MM.1S (cell line): ENCODE measurements around the gene CYSRT1.
A peak's percentile ranks its signal among the peaks of the same experiment; 100 is the strongest.

ENCODE experiments used
- DNase-seq: peaks from one replicate; pipeline ENCODE4 v3.0.0-alpha.2; 2015
- H2AFZ ChIP-seq: fragments of 300-600 bp; sonication (generic); 2 replicates; pipeline ENCODE4 v1.6.0; 2016; ENCODE audit warnings: antibody characterized with exemption, low read length
- H3F3A ChIP-seq: fragments of 300-600 bp; sonication (generic); 2 replicates; pipeline ENCODE4 v1.6.1; 2016; ENCODE audit warnings: mild to moderate bottlenecking, antibody characterized with exemption, low read length, moderate library complexity, mixed read lengths; ENCODE audit not compliant: insufficient read depth
- H3K27ac ChIP-seq: fragments of 300-600 bp; sonication (generic); 2 replicates; pipeline ENCODE4 v1.5.1; 2016; ENCODE audit warnings: mild to moderate bottlenecking, low read length
- H3K27me3 ChIP-seq: fragments of 300-600 bp; sonication (generic); replicated peaks from 2 replicates; pipeline ENCODE4 v1.6.0; 2016; ENCODE audit warnings: low read length; ENCODE audit not compliant: insufficient read depth
- H3K36me3 ChIP-seq: fragments of 300-600 bp; sonication (generic); replicated peaks from 2 replicates; pipeline ENCODE4 v1.6.1; 2016; ENCODE audit warnings: mild to moderate bottlenecking, low read length, mixed read lengths; ENCODE audit not compliant: insufficient read depth
- H3K4me1 ChIP-seq: fragments of 300-600 bp; sonication (generic); 2 replicates; pipeline ENCODE4 v1.6.1; 2016; ENCODE audit warnings: low read length, mixed read lengths
- H3K4me2 ChIP-seq: fragments of 300-600 bp; sonication (generic); 2 replicates; pipeline ENCODE4 v1.6.0; 2016; ENCODE audit warnings: low read depth, low read length
- H3K4me3 ChIP-seq: fragments of 300-600 bp; sonication (generic); 2 replicates; pipeline ENCODE4 v1.5.1; 2016; ENCODE audit warnings: low read length, mixed read lengths
- H3K79me2 ChIP-seq: fragments of 300-600 bp; sonication (generic); 2 replicates; pipeline ENCODE4 v1.6.1; 2016; ENCODE audit warnings: mixed run types, low read length, mixed read lengths
- H3K9ac ChIP-seq: fragments of 300-600 bp; sonication (generic); 2 replicates; pipeline ENCODE4 v1.6.1; 2016; ENCODE audit warnings: low read length, mixed read lengths
- H3K9me2 ChIP-seq: fragments of 300-600 bp; sonication (generic); replicated peaks from 2 replicates; pipeline ENCODE4 v1.6.1; 2016; ENCODE audit warnings: mild to moderate bottlenecking, low read length, mixed read lengths; ENCODE audit not compliant: insufficient read depth
- H3K9me3 ChIP-seq: fragments of 300-600 bp; sonication (generic); replicated peaks from 2 replicates; pipeline ENCODE4 v1.6.1; 2016; ENCODE audit warnings: mild to moderate bottlenecking, low read length, mixed read lengths; ENCODE audit not compliant: insufficient read depth
- H4K20me1 ChIP-seq: fragments of 300-600 bp; sonication (generic); 2 replicates; pipeline ENCODE4 v1.6.1; 2016; ENCODE audit warnings: mild to moderate bottlenecking, low read length, moderate library complexity, mixed read lengths; ENCODE audit not compliant: insufficient read depth
- CTCF ChIP-seq: fragments of 300-600 bp; sonication (generic); IDR thresholded peaks from 2 replicates; pipeline ENCODE4 v1.5.1; 2016; ENCODE audit warnings: antibody characterized with exemption, low read length, mixed read lengths
- EZH2 ChIP-seq: fragments of 300-600 bp; sonication (generic); optimal IDR thresholded peaks from 2 replicates; pipeline ENCODE3; 2017; ENCODE audit warnings: low read depth, mild to moderate bottlenecking, antibody characterized with exemption, low read length, mixed read lengths
- EZH2phosphoT487 ChIP-seq: fragments of 300-600 bp; sonication (generic); IDR thresholded peaks from 2 replicates; pipeline ENCODE4 v1.6.1; 2018; ENCODE audit warnings: antibody characterized with exemption, low read length

The CYSRT1 gene

GRCh38 chr9:137199411-137200121 is 25.4 kb upstream of the CYSRT1 start:
- H3K9ac ChIP-seq = peak overlapping the region; percentile 28; the same call in 1 of the 2 replicates
- peaks cover 13% of the 10 kb centered on the region for H3K4me1 ChIP-seq
- H3K79me2 ChIP-seq = peaks cover 25% of the 10 kb centered on the region
- peak overlapping the region; percentile 37; the same call in 1 of the 2 replicates for H3K4me3 ChIP-seq
- no peaks in the 10 kb centered on the region for H3K36me3 ChIP-seq
- H2AFZ ChIP-seq = no peak overlapping the region
- no peaks in the 10 kb centered on the region for H3K9me3 ChIP-seq
- peaks cover 10% of the 10 kb centered on the region; the same call in 1 of the 2 replicates for H3F3A ChIP-seq
- no peaks in the 10 kb centered on the region for H3K9me2 ChIP-seq
- H3K27ac ChIP-seq = no peak overlapping the region
- H4K20me1 ChIP-seq = no peaks in the 10 kb centered on the region
- TF ChIP-seq CTCF = no peak
- no peak for TF ChIP-seq EZH2
- TF ChIP-seq EZH2phosphoT487 = no peak
- peak overlapping the region; percentile 57 for H3K4me2 ChIP-seq
- DNase-seq = no peak
- H3K27me3 ChIP-seq = no peaks in the 10 kb centered on the region

- H2AFZ ChIP-seq = peak within 1 kb of the TSS; percentile 79
- peak within 1 kb of the TSS; percentile 92 for H3K4me3 ChIP-seq
- no peaks in the 10 kb centered on the region for H4K20me1 ChIP-seq
- H3K4me1 ChIP-seq = peaks cover 16% of the 10 kb centered on the region
- DNase-seq = peak; percentile 100
- no peaks in the 10 kb centered on the region for H3K9me3 ChIP-seq
- peaks cover 14% of the 10 kb centered on the region; the same call in 1 of the 2 replicates for H3F3A ChIP-seq
- H3K4me2 ChIP-seq = peak within 1 kb of the TSS; percentile 97
- no peaks in the 10 kb centered on the region for H3K36me3 ChIP-seq
- H3K27me3 ChIP-seq = no peaks in the 10 kb centered on the region
- H3K27ac ChIP-seq = peak within 1 kb of the TSS; percentile 50; the same call in 1 of the 2 replicates
- H3K79me2 ChIP-seq = peaks cover 33% of the 10 kb centered on the region
- TF ChIP-seq EZH2phosphoT487 (no peak), CTCF (no peak), EZH2 (no peak)
- peak within 1 kb of the TSS; percentile 79 for H3K9ac ChIP-seq
- no peaks in the 10 kb centered on the region for H3K9me2 ChIP-seq
These were observed 24.4 kb upstream of the CYSRT1 start, which contains the start of gene TPRN for GRCh38 chr9:137200311-137201204. Gene TPRN, minus strand, starts transcription at chr9:137200741. Its CDS starts 30 bp downstream, at chr9:137200711.

DNA sequence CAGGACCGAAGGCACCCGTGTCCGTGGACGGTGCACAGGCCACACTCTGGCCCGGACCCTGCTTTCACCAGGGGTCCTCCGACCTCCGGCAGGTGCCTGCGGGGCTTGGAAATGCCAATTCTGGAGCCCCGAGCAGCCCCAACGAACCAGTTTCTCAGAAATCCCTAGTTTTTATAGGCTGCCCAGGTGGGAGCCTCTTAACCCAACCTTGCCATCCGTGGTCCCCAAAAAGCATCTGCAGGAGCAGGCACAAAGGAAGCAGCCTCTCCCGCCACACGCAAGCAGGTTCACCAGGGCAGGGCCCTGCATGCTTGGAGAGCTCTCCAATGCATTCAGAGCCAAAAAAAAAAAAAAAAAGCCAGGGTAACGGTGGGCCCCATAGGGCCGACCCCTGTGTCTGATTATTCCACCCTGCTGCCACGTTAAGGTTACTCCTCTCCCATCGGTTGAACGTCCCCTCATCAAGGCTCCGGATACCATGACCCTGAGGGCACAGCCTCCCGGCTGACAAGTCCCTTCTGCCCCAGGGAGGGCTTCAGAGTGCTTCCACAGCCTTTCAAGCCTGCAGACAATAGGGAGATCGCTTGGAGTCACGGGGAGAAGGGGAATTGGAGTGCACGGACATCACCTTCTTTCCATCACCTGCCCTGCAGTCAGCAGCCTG is 23.6 kb upstream of the CYSRT1 start:
- H3K27ac ChIP-seq = peak overlapping the region; percentile 50; the same call in 1 of the 2 replicates
- peaks cover 41% of the 10 kb centered on the region for H3K79me2 ChIP-seq
- no peaks in the 10 kb centered on the region for H3K36me3 ChIP-seq
- H3K27me3 ChIP-seq = no peaks in the 10 kb centered on the region
- H3K4me3 ChIP-seq = peak overlapping the region; percentile 92
- H3F3A ChIP-seq = peaks cover 14% of the 10 kb centered on the region; the same call in 1 of the 2 replicates
- DNase-seq = no peak
- H3K4me2 ChIP-seq = peak overlapping the region; percentile 97
- H4K20me1 ChIP-seq = no peaks in the 10 kb centered on the region
- TF ChIP-seq EZH2phosphoT487 (no peak), EZH2 (no peak), CTCF (no peak)
- H3K4me1 ChIP-seq = peaks cover 18% of the 10 kb centered on the region
- no peaks in the 10 kb centered on the region for H3K9me2 ChIP-seq
- H3K9ac ChIP-seq = peak overlapping the region; percentile 79
- no peaks in the 10 kb centered on the region for H3K9me3 ChIP-seq
- peak overlapping the region; percentile 79 for H2AFZ ChIP-seq
